ENCODE data around the gene SPARC.
"Not testable (repeated sequence)": the region's sequence is repeated elsewhere in the genome, so short reads cannot be mapped to it uniquely, and the experiment has no call there.

SPARC gene, protein sequence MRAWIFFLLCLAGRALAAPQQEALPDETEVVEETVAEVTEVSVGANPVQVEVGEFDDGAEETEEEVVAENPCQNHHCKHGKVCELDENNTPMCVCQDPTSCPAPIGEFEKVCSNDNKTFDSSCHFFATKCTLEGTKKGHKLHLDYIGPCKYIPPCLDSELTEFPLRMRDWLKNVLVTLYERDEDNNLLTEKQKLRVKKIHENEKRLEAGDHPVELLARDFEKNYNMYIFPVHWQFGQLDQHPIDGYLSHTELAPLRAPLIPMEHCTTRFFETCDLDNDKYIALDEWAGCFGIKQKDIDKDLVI

DNA sequence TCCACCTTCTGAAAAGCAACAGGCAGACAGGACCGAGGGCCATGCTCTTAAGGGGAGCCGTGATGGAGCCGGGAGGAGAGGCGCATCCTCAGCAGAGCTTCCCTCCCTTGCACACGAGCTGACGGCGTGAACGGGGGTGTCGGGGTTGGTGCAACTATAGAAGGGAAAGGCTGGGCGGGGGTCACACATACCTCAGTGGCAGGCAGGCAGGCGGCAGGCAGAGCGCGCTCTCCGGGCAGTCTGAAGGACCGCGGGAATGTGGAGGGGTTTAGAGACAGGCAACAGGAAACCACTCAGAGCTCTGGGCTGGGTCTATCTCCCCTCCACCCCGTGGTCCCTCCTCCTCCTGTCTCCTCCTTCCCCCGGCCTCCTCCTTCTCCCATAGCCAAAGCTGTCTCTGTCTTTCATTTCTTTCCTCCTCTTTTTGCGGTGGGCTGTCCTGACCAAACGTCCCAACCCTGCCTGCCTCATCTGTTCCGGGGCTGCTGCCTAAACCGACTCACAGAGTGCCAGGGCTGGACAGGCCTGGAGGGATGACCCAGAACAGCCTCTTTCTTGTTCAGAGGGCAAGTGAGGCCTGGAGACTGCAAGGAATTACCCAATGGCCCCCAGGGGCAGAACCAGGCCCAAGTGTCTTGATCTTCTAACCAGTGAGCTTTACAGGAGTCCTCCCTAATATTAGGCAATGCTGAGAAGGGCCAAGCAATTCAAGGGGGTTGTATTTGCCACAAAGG, at the start of gene SPARC:
SPARC (minus strand) TSS at position 242 of the 734 bp plus-strand sequence. CDS start 10,727 bp downstream, outside the sequence.
- peak; percentile 96 for DNase-seq

- no peak for DNase-seq
Measured at GRCh38 chr5:151735646-151736045, 48.9 kb upstream of the SPARC start.

- no peak for DNase-seq
Measured at GRCh38 chr5:151734064-151734408, 47.3 kb upstream of the SPARC start.

DNA sequence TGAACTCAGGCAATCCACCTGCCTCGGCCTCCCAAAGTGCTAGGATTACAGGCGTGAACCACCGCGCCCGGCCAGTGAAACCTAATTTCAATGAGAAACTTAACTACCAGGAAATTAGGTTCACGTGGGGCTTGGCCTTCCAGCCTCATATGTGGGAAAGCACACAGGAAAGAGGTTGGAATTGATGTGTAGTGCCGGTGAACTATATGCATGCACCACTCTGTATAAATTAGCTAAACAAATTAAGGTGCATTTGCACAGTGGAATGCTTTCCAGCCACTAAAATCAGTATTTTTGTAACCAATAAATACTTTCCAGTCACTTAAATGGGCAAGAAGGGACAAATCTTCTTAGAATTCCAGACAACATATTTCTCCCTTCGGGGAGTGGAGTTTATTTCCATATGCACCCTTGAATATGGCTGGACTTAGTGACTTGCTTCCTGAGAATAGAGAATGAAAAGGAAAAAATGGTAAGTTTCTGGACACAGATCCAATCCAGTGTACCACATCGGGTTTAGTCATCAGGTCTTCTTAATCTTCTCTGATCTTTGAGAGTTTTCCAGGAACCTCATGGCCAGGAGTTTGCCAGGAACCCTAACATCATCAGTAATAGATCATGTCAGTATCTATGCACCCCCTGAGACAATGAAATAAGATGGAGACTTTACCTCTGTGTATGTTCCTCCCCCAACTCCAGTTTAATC, 46.8 kb upstream of the SPARC start:
- no peak for DNase-seq

GRCh38 chr5:151730381-151730780, 43.7 kb upstream of the SPARC start:
- DNase-seq: no peak

DNA sequence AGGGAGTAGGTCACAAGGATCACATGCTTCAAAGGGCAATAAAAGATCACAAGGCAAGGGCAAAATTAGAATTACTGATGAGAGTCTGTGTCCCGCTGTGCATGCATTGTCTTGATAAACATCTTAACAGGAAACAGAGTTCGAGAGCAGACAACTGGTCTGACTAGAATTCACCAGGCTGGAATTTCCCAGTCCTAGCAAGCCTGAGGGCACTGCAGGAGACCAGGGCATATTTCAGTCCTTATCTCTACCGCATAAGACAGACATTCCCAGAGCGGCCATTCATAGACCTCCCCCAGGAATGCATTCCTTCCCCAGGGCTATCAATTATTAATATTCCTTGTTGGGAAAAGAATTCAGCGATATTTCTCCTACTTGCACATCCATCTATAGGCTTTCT, 42.9 kb upstream of the SPARC start:
- DNase-seq: not testable (repeated sequence)

- DNase-seq: no peak
Measured at GRCh38 chr5:151724360-151724759, 37.6 kb upstream of the SPARC start.

- DNase-seq: no peak
Measured at GRCh38 chr5:151722546-151722945, 35.8 kb upstream of the SPARC start.

- DNase-seq: no peak
Measured at GRCh38 chr5:151721812-151722391, 35.2 kb upstream of the SPARC start.

GRCh38 chr5:151721087-151721646, 34.5 kb upstream of the SPARC start:
- no peak for DNase-seq

GRCh38 chr5:151720215-151720614, 33.5 kb upstream of the SPARC start:
- no peak for DNase-seq

GRCh38 chr5:151719228-151720000, 32.7 kb upstream of the SPARC start:
- no peak for DNase-seq

DNA sequence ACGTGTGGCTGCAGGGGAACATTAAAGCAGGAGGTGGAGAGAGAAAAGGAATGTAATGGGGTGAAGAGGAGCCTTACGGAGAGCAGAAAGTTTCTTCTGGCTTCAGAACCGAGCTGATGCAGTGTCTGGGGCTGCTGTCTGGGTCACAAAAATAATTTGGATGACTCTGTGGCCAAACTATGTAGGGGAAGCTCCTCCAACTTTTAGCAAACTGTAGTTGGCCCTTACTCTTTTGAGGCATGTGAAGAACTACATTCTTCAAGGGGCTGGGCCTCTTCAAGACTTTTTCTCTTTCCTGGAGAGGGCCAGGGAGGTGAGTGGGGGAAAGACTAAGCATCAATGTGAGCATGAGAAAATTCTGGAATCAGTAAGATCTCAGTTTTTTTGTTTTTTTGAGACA, 31.9 kb upstream of the SPARC start:
- peak; percentile 71 for DNase-seq

DNA sequence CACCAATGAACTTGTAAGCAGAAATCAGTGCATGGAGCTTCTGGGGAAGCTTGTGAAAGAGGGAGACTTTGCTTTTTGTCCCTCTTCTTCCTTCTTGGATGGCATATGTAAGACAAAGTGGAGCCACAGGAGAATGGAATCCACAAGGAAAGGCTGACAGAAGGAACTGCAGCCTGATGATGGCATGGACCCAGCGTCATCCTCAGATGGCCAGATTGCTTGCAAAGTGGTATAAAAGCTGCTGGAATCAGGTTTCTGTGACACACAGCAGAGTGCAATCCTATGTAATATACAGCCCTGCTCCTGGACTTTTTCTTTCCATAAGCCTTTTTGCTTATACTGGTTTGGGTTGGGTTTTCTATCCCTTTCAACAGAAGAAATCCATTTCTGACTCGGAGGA, 31.4 kb upstream of the SPARC start:
- DNase-seq: peak; percentile 56

DNA sequence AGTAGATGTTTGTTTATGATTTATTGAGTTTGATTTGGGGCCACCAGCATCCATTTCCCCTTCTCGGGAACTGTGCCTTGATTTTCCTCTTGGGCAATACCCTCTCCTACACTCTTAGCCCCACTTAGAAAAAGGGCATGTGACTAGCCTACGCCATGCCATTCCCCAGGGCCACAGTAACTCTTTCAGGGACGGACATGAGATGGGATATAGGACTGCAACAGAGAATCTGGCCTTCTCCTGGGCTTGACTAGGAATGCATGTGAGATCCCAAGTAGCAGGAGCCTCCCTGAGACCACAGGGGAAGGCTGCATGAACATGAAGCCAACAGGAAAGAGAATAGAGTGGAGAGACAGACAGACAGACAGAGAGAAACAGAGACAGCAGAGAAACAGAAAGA, 30.7 kb upstream of the SPARC start:
- no peak for DNase-seq

DNA sequence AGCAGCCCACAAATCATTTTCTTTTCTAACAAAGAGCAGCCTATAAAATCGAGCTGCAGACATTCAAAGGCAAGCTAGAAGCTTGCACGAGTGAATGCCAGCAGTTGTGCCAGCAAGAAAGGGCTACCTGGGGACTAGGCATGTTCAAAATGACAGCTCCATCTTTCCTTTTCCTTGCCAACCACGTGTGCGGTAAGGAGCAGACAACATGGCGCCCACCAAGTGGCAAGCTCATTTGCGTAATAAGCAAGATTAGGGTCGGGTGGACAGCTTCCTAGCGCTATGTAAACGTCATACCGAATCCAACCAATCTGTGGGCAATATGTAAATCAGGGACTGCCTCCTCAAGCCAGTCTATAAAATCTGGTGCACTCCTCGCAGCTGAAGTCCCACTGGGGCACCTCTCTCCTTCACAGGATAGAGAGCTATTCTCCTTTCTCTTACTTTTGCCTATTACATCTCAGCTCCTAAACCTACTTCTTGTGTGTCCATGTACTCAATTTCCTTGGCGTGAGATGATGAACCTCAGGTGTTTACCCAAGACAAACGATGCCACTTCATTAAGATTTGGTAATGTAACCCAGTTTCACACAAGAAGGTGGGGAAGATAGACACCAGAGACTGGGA, 22.5 kb upstream of the SPARC start:
- no peak for DNase-seq

DNA sequence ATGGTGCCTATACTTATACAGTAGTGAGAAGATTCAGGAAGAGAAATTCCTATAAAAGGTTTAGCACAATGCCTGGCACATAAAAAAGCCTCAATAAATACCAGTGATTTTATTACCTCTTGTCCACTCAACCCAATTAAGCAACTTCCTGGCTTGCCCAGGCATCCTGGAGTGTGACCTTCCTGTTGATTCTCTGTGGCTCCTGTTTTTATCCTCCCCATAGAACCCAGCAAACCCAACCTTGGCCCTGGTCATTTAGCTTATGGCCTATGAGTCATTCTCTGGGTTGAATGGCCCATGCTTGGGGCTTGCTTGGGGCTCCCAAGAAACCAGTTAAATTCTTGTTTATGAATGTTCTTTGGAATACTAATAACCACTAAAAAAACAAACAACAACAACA, 21.4 kb upstream of the SPARC start:
- DNase-seq: no peak

DNA sequence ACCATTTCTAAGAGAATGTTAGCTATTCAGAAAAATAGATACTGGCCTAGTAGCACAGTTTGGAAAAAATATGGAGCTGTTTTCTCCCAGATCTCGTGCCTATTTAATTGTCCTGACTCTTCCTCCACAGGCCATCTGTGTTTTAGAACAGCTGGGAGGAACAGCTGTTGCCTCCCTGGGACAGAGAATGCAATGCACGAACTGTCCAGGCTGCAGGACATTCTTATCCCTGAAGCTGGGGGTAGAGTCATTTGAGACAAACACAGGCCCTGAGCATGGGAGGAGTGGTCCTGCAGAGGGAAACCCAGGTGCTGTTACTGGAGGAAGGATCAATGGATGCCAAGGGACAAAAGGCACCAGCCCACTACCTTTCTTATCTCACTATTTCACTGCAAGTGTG, 20.9 kb upstream of the SPARC start:
- DNase-seq: peak; percentile 82

DNA sequence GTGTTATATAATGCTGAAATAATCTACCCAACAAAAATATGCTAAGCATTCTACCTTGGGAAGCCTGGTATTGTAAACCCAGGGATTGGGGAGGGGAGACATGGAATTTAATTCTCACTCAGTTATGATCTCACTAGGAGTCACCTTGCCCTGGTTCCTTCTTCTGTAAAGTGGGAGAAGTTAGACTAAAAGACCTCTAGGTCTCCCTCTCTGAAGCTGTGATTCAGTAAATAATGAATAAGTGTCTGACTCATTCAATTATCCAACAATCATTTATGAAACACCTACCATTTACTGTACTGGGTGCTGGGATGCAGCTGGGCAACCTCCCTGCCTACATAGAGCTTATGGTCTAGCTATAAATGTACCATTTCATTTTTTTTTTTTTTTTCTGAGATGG, 20.2 kb upstream of the SPARC start:
- no peak for DNase-seq

- no peak for DNase-seq
Measured at GRCh38 chr5:151703780-151704179, 17.1 kb upstream of the SPARC start.

DNA sequence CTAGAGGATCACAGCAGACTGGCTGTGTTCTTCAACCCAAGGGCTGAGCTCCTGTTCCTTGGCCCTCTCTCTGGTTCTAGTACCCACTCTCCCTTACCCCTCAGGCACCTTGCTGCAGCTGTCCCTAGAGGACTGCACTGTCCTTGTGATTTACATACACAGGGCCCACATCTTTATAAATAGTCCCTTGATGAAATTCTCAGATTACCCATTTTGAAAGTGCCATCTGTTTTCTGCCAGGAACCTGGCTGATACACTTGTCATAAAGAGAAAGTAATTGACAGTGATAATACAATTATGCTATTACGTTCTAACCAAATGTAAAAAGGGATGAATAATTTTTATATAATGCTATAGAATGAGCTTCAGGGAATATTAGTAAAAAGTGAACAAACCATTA, 16.5 kb upstream of the SPARC start:
- no peak for DNase-seq

- DNase-seq: no peak
Measured at GRCh38 chr5:151700820-151701219, 14.1 kb upstream of the SPARC start.

Data from femur (tissue), 1 donor.